Measurements from ENCODE around the gene CCDC39. TPM values are rescaled to one million over a fixed set of nuclear protein-coding genes. Genes with fewer than 3 reads are reported as not detected.

The CCDC39 gene
- polyA plus RNA-seq, 1 donor (not counting 4 experiments of a cell fraction or from before 2014, with no cell fraction given) = not detected

DNA sequence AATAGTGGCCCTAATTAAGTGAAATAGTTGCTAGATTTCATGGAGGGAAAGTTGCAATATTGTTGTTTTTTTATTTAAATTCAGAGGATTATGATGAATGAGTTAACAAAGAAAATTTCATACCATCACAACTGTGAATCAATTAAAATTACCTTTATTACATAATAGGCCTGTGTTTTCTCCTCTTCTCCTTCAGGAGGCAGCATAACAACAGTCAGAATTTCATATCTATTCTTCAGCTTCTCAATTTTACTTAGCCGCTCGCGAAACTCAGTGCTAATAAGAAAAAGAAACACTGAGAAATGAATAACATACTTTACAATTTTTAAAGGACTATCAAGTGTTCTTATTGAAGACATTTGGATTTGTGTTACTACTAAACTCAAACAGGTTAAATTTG is 48.0 kb downstream of the CCDC39 start:
- Histone ChIP-seq H3K4me2 (ENCODE audit: control insufficient read depth, extremely low read depth, insufficient read depth, low read depth, low read length) (no peak overlapping the region), H3K9me3 (ENCODE audit: control insufficient read depth, low read depth, low read length) (no peaks in the 10 kb centered on the region), H3K27me3 (ENCODE audit: control insufficient read depth, extremely low read depth, insufficient read depth, low read length) (no peaks in the 10 kb centered on the region), H2AFZ (ENCODE audit: control insufficient read depth, low read length) (no peak overlapping the region), H3K27ac (ENCODE audit: control insufficient read depth, insufficient read depth, low read length) (no peak overlapping the region), H3K9ac (ENCODE audit: control insufficient read depth, extremely low read depth, insufficient read depth, low read length) (no peak overlapping the region), H3K79me2 (ENCODE audit: control insufficient read depth, insufficient read depth, low read length) (no peaks in the 10 kb centered on the region), H3K4me3 (ENCODE audit: control insufficient read depth in 2 of 3, extremely low read depth in 1 of 3, insufficient read depth in 2 of 3, low read depth in 1 of 3, low read length in 3 of 3) (no peak overlapping the region), H3K4me1 (ENCODE audit: control insufficient read depth, extremely low read depth, insufficient read depth, low read length) (peaks cover 6% of the 10 kb centered on the region), H3K9me1 (ENCODE audit: control insufficient read depth, extremely low read depth, insufficient read depth, low read length) (no peaks in the 10 kb centered on the region), H4K20me1 (ENCODE audit: control insufficient read depth, extremely low read depth, insufficient read depth, low read length) (no peaks in the 10 kb centered on the region), H3K36me3 (ENCODE audit: control insufficient read depth in 2 of 2, extremely low read depth in 1 of 2, insufficient read depth in 2 of 2, low read length in 2 of 2) (no peaks in the 10 kb centered on the region)
- DNase-seq (ENCODE audit: low read depth, low spot score) (no peak), FAIRE-seq (no peak)
- TF ChIP-seq, protein P1, sequence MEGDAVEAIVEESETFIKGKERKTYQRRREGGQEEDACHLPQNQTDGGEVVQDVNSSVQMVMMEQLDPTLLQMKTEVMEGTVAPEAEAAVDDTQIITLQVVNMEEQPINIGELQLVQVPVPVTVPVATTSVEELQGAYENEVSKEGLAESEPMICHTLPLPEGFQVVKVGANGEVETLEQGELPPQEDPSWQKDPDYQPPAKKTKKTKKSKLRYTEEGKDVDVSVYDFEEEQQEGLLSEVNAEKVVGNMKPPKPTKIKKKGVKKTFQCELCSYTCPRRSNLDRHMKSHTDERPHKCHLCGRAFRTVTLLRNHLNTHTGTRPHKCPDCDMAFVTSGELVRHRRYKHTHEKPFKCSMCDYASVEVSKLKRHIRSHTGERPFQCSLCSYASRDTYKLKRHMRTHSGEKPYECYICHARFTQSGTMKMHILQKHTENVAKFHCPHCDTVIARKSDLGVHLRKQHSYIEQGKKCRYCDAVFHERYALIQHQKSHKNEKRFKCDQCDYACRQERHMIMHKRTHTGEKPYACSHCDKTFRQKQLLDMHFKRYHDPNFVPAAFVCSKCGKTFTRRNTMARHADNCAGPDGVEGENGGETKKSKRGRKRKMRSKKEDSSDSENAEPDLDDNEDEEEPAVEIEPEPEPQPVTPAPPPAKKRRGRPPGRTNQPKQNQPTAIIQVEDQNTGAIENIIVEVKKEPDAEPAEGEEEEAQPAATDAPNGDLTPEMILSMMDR (optimal IDR thresholded peaks at IDR 0.05 in 1 of 3, IDR thresholded peaks at IDR 0.05 in 1 of 3, conservative IDR thresholded peaks at IDR 0.05 in 1 of 3; ENCODE audit: extremely low read depth in 1 of 3, insufficient read depth in 2 of 3, low read length in 3 of 3) = peak in 1 of 3 experiments; percentile 16
- TF ChIP-seq EZH2 (IDR thresholded peaks at IDR 0.05; ENCODE audit: low read length) = no peak
- dilution Hi-C loops (cut with MboI; ENCODE audit: extremely low pct_ligation_motif_present, low sequenced_read_pairs) = no loop called here

DNA sequence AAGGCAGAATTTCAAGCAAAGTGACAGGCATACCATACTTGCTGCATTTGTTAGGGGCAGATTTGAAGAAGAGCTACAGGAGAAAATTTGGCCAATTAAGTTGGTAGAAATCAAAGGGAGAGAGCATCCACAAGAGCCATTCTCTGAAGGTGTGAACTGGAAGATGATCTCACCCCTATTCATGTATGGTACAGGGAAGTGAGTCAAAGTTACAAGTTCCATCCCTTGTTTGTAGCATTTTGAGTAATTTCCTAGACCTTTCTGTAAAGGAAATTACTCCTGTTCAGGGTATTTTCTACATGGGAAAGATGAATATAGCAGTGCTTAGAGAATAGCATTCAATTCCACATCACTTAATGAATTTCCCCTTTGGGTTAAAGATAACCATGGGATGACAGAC is 48.9 kb downstream of the CCDC39 start:
- no peaks in the 10 kb centered on the region for H3K79me2 ChIP-seq (ENCODE audit: control insufficient read depth, insufficient read depth, low read length)
- H3K27me3 ChIP-seq (ENCODE audit: control insufficient read depth, extremely low read depth, insufficient read depth, low read length) = no peaks in the 10 kb centered on the region
- peak; percentile 81 for FAIRE-seq
- no peak overlapping the region for H3K27ac ChIP-seq (ENCODE audit: control insufficient read depth, insufficient read depth, low read length)
- no peak overlapping the region for H2AFZ ChIP-seq (ENCODE audit: control insufficient read depth, low read length)
- H3K9me3 ChIP-seq (ENCODE audit: control insufficient read depth, low read depth, low read length) = no peaks in the 10 kb centered on the region
- no peaks in the 10 kb centered on the region for H3K9me1 ChIP-seq (ENCODE audit: control insufficient read depth, extremely low read depth, insufficient read depth, low read length)
- TF ChIP-seq EZH2 (IDR thresholded peaks at IDR 0.05; ENCODE audit: low read length) = no peak
- TF ChIP-seq, protein P1 (optimal IDR thresholded peaks at IDR 0.05 in 1 of 3, IDR thresholded peaks at IDR 0.05 in 1 of 3, conservative IDR thresholded peaks at IDR 0.05 in 1 of 3; ENCODE audit: extremely low read depth in 1 of 3, insufficient read depth in 2 of 3, low read length in 3 of 3) = no peak
- no peaks in the 10 kb centered on the region for H4K20me1 ChIP-seq (ENCODE audit: control insufficient read depth, extremely low read depth, insufficient read depth, low read length)
- no peak for DNase-seq (ENCODE audit: low read depth, low spot score)
- H3K36me3 ChIP-seq (ENCODE audit: control insufficient read depth in 2 of 2, extremely low read depth in 1 of 2, insufficient read depth in 2 of 2, low read length in 2 of 2) = no peaks in the 10 kb centered on the region
- H3K4me3 ChIP-seq (ENCODE audit: control insufficient read depth in 2 of 3, extremely low read depth in 1 of 3, insufficient read depth in 2 of 3, low read depth in 1 of 3, low read length in 3 of 3) = no peak overlapping the region
- H3K4me1 ChIP-seq (ENCODE audit: control insufficient read depth, extremely low read depth, insufficient read depth, low read length) = peaks cover 6% of the 10 kb centered on the region
- dilution Hi-C loops (cut with MboI; ENCODE audit: extremely low pct_ligation_motif_present, low sequenced_read_pairs) = no loop called here
- no peak overlapping the region for H3K9ac ChIP-seq (ENCODE audit: control insufficient read depth, extremely low read depth, insufficient read depth, low read length)
- H3K4me2 ChIP-seq (ENCODE audit: control insufficient read depth, extremely low read depth, insufficient read depth, low read depth, low read length) = no peak overlapping the region

Data from keratinocyte (primary cell).